ENCODE results near the gene MUC5AC. TPM values are rescaled to one million over a fixed set of nuclear protein-coding genes. Genes with fewer than 3 reads are reported as not detected.

Gene MUC5AC
- total and polyA plus RNA-seq, 7 experiments from 2014 or later = not detected

- H3K27ac Mint-ChIP-seq = no peak overlapping the region
- DNase-seq = no peak
Measured at GRCh38 chr11:1160231-1161101, 2.7 kb downstream of the MUC5AC start.

GRCh38 chr11:1161410-1162137, 3.8 kb downstream of the MUC5AC start:
- H3K9me3 Mint-ChIP-seq = no peaks in the 10 kb centered on the region
- ChIA-PET CTCF (no interaction called here), POLR2A (no interaction called here)
- DNase-seq (no peak), ATAC-seq (no peak)
- no peak overlapping the region for H3K4me3 ChIP-seq (ENCODE audit: low read length)
- H3K9me3 ChIP-seq (ENCODE audit: control insufficient read depth in 2 of 3, low read length in 3 of 3) = no peaks in the 10 kb centered on the region
- no peak overlapping the region for H3K27ac ChIP-seq (ENCODE audit: low read depth, low read length)
- H3K36me3 Mint-ChIP-seq = no peaks in the 10 kb centered on the region
- H3K4me3 Mint-ChIP-seq = no peak overlapping the region
- H3K4me1 ChIP-seq (ENCODE audit: control insufficient read depth in 2 of 2, insufficient read depth in 2 of 2, low read length in 2 of 2) = no peaks in the 10 kb centered on the region
- intact Hi-C loops (cut with micrococcal nuclease) = no loop called here
- no peaks in the 10 kb centered on the region for H3K4me1 Mint-ChIP-seq
- H3K27me3 ChIP-seq (ENCODE audit: control insufficient read depth in 2 of 2, insufficient read depth in 2 of 2, low read length in 2 of 2) = peaks cover 0 to 2% of the 10 kb centered on the region in 2 donors
- no peaks in the 10 kb centered on the region for H3K36me3 ChIP-seq (ENCODE audit: control insufficient read depth in 2 of 3, insufficient read depth in 3 of 3, low read length in 3 of 3)
- H3K27me3 Mint-ChIP-seq = peaks cover 0 to 5% (median 0%) of the 10 kb centered on the region in 5 donors
- H3K27ac Mint-ChIP-seq = no peak overlapping the region

More at GRCh38 chr11:1160231-1161101, 2.7 kb downstream of the MUC5AC start:
- H3K36me3 Mint-ChIP-seq = no peaks in the 10 kb centered on the region
- H3K9me3 ChIP-seq (ENCODE audit: control insufficient read depth in 2 of 3, low read length in 3 of 3) = no peaks in the 10 kb centered on the region
- H3K4me3 ChIP-seq (ENCODE audit: low read length) = no peak overlapping the region
- peaks cover 0 to 2% of the 10 kb centered on the region in 2 donors for H3K27me3 ChIP-seq (ENCODE audit: control insufficient read depth in 2 of 2, insufficient read depth in 2 of 2, low read length in 2 of 2)
- no peak overlapping the region for H3K4me3 Mint-ChIP-seq
- H3K9me3 Mint-ChIP-seq = no peaks in the 10 kb centered on the region
- no peaks in the 10 kb centered on the region for H3K4me1 ChIP-seq (ENCODE audit: control insufficient read depth in 2 of 2, insufficient read depth in 2 of 2, low read length in 2 of 2)
- H3K4me1 Mint-ChIP-seq = no peaks in the 10 kb centered on the region
- intact Hi-C loops (cut with micrococcal nuclease) = no loop called here
- H3K27ac ChIP-seq (ENCODE audit: low read depth, low read length) = no peak overlapping the region
- H3K36me3 ChIP-seq (ENCODE audit: control insufficient read depth in 2 of 3, insufficient read depth in 3 of 3, low read length in 3 of 3) = no peaks in the 10 kb centered on the region
- H3K27me3 Mint-ChIP-seq = peaks cover 0 to 5% (median 0%) of the 10 kb centered on the region in 5 donors
- ATAC-seq = no peak
- ChIA-PET CTCF (no interaction called here), POLR2A (no interaction called here)

GRCh38 chr11:1162138-1162475, 4.4 kb downstream of the MUC5AC start:
- POLR2A ChIA-PET = no interaction called here
- no peak overlapping the region for H3K4me3 Mint-ChIP-seq
- no peak for ATAC-seq
- CTCF ChIA-PET = no interaction called here
- Histone ChIP-seq H3K4me1 (ENCODE audit: control insufficient read depth in 2 of 2, insufficient read depth in 2 of 2, low read length in 2 of 2) (no peaks in the 10 kb centered on the region), H3K27ac (ENCODE audit: low read depth, low read length) (no peak overlapping the region), H3K4me3 (ENCODE audit: low read length) (no peak overlapping the region), H3K27me3 (ENCODE audit: control insufficient read depth in 2 of 2, insufficient read depth in 2 of 2, low read length in 2 of 2) (peaks cover 0 to 2% of the 10 kb centered on the region in 2 donors), H3K9me3 (ENCODE audit: control insufficient read depth in 2 of 3, low read length in 3 of 3) (no peaks in the 10 kb centered on the region), H3K36me3 (ENCODE audit: control insufficient read depth in 2 of 3, insufficient read depth in 3 of 3, low read length in 3 of 3) (no peaks in the 10 kb centered on the region)
- no peaks in the 10 kb centered on the region for H3K9me3 Mint-ChIP-seq
- no peaks in the 10 kb centered on the region for H3K36me3 Mint-ChIP-seq
- peaks cover 0 to 5% (median 0%) of the 10 kb centered on the region in 5 donors for H3K27me3 Mint-ChIP-seq
- no peak overlapping the region for H3K27ac Mint-ChIP-seq
- intact Hi-C loops (cut with micrococcal nuclease) = no loop called here
- no peaks in the 10 kb centered on the region for H3K4me1 Mint-ChIP-seq
- peak in 1 of 9 donors; percentile 16 for DNase-seq

- DNase-seq (peak in 1 of 9 donors; percentile 16), ATAC-seq (no peak)
- POLR2A ChIA-PET = no interaction called here
- peaks cover 0 to 2% (median 0%) of the 10 kb centered on the region in 11 donors for H3K9me3 Mint-ChIP-seq
- no peaks in the 10 kb centered on the region for H3K36me3 ChIP-seq (ENCODE audit: control insufficient read depth in 2 of 3, insufficient read depth in 3 of 3, low read length in 3 of 3)
- intact Hi-C loops (cut with micrococcal nuclease) = no loop called here
- H3K4me1 Mint-ChIP-seq = no peaks in the 10 kb centered on the region
- no peak overlapping the region for H3K4me3 ChIP-seq (ENCODE audit: low read length)
- no peaks in the 10 kb centered on the region for H3K36me3 Mint-ChIP-seq
- H3K9me3 ChIP-seq (ENCODE audit: control insufficient read depth in 2 of 3, low read length in 3 of 3) = no peaks in the 10 kb centered on the region
- no peak overlapping the region for H3K4me3 Mint-ChIP-seq
- no peaks in the 10 kb centered on the region for H3K4me1 ChIP-seq (ENCODE audit: control insufficient read depth in 2 of 2, insufficient read depth in 2 of 2, low read length in 2 of 2)
- no peak overlapping the region for H3K27ac ChIP-seq (ENCODE audit: low read depth, low read length)
- peaks cover 0 to 2% of the 10 kb centered on the region in 2 donors for H3K27me3 ChIP-seq (ENCODE audit: control insufficient read depth in 2 of 2, insufficient read depth in 2 of 2, low read length in 2 of 2)
- no peak overlapping the region for H3K27ac Mint-ChIP-seq
- peaks cover 0 to 5% (median 0%) of the 10 kb centered on the region in 5 donors for H3K27me3 Mint-ChIP-seq
- CTCF ChIA-PET = no interaction called here
Measured at GRCh38 chr11:1162491-1163311, 4.9 kb downstream of the MUC5AC start.

- Histone ChIP-seq H3K4me3 (ENCODE audit: low read length) (no peak overlapping the region), H3K36me3 (ENCODE audit: control insufficient read depth in 2 of 3, insufficient read depth in 3 of 3, low read length in 3 of 3) (no peaks in the 10 kb centered on the region), H3K27me3 (ENCODE audit: control insufficient read depth in 2 of 2, insufficient read depth in 2 of 2, low read length in 2 of 2) (peaks cover 0 to 2% of the 10 kb centered on the region in 2 donors), H3K9me3 (ENCODE audit: control insufficient read depth in 2 of 3, low read length in 3 of 3) (no peaks in the 10 kb centered on the region), H3K27ac (ENCODE audit: low read depth, low read length) (no peak overlapping the region), H3K4me1 (ENCODE audit: control insufficient read depth in 2 of 2, insufficient read depth in 2 of 2, low read length in 2 of 2) (no peaks in the 10 kb centered on the region)
- intact Hi-C loops (cut with micrococcal nuclease) = no loop called here
- no peaks in the 10 kb centered on the region for H3K36me3 Mint-ChIP-seq
- peaks cover 0 to 2% (median 0%) of the 10 kb centered on the region in 11 donors for H3K9me3 Mint-ChIP-seq
- POLR2A ChIA-PET = no interaction called here
- H3K4me1 Mint-ChIP-seq = no peaks in the 10 kb centered on the region
- no peak for DNase-seq
- peaks cover 0 to 5% (median 0%) of the 10 kb centered on the region in 5 donors for H3K27me3 Mint-ChIP-seq
- no peak overlapping the region for H3K4me3 Mint-ChIP-seq
- CTCF ChIA-PET = no interaction called here
- no peak for ATAC-seq
- H3K27ac Mint-ChIP-seq = no peak overlapping the region
Measured at GRCh38 chr11:1163321-1163910, 5.7 kb downstream of the MUC5AC start.

GRCh38 chr11:1163911-1164735, 6.4 kb downstream of the MUC5AC start:
- Mint-ChIP-seq H3K4me3 (no peak overlapping the region), H3K9me3 (peaks cover 0 to 2% (median 0%) of the 10 kb centered on the region in 11 donors), H3K36me3 (no peaks in the 10 kb centered on the region), H3K27ac (no peak overlapping the region), H3K27me3 (peaks cover 0 to 5% (median 0%) of the 10 kb centered on the region in 5 donors), H3K4me1 (no peaks in the 10 kb centered on the region)
- DNase-seq (no peak), ATAC-seq (no peak)
- no peaks in the 10 kb centered on the region for H3K4me1 ChIP-seq (ENCODE audit: control insufficient read depth in 2 of 2, insufficient read depth in 2 of 2, low read length in 2 of 2)
- H3K36me3 ChIP-seq (ENCODE audit: control insufficient read depth in 2 of 3, insufficient read depth in 3 of 3, low read length in 3 of 3) = no peaks in the 10 kb centered on the region
- no peaks in the 10 kb centered on the region for H3K9me3 ChIP-seq (ENCODE audit: control insufficient read depth in 2 of 3, low read length in 3 of 3)
- H3K4me3 ChIP-seq (ENCODE audit: low read length) = no peak overlapping the region
- POLR2A ChIA-PET = no interaction called here
- H3K27ac ChIP-seq (ENCODE audit: low read depth, low read length) = no peak overlapping the region
- CTCF ChIA-PET = no interaction called here
- intact Hi-C loops (cut with micrococcal nuclease) = no loop called here
- peaks cover 0 to 2% of the 10 kb centered on the region in 2 donors for H3K27me3 ChIP-seq (ENCODE audit: control insufficient read depth in 2 of 2, insufficient read depth in 2 of 2, low read length in 2 of 2)

All from naive thymus-derived CD4-positive, alpha-beta T cell (primary cell).